Right lobe of liver (tissue), 6 donors: ENCODE measurements around the gene ELMO1. TPM values are rescaled to one million over a fixed set of nuclear protein-coding genes. Genes with fewer than 3 reads are reported as not detected.

Experiments used
- ATAC-seq, 4 donors: fragments of 200-7000 bp; cut with Tn5 transposase; one replicate each; pipeline ENCODE4 v1.9.1; 2020; ENCODE audit warnings: mild to moderate bottlenecking in 4 of 4, moderate library complexity in 4 of 4
- DNase-seq, 3 donors: peaks; one replicate each; pipeline ENCODE4 v3.0.0-alpha.2; 2020
- H3K27ac ChIP-seq, 3 donors: fragments of 200-600 bp; one replicate each; pipeline ENCODE4 v1.8.0; 2022
- H3K27me3 ChIP-seq, 2 donors: fragments of 200-600 bp; one replicate each; pipeline ENCODE4 v1.8.0; 2022
- H3K36me3 ChIP-seq, 4 donors: fragments of 200-600 bp; sonication (generic) in 1 of 4; one replicate each; pipeline versions ENCODE4 v1.5.1 to v1.8.0; 2017 to 2022; ENCODE audit warnings: control low read depth in 1 of 4
- H3K4me1 ChIP-seq, 4 donors: fragments of 200-600 bp; sonication (generic) in 1 of 4; one replicate each; pipeline versions ENCODE4 v1.5.1 to v1.8.0; 2017 to 2022; ENCODE audit warnings: control low read depth in 1 of 4
- H3K4me3 ChIP-seq, 3 donors: fragments of 200-600 bp; one replicate each; pipeline ENCODE4 v1.8.0; 2022
- H3K9me3 ChIP-seq, 4 donors: fragments of 200-600 bp; sonication (generic) in 1 of 4; one replicate each; pipeline versions ENCODE4 v1.5.1 to v1.8.0; 2017 to 2022; ENCODE audit warnings: control low read depth in 1 of 4
- CTCF ChIP-seq, 4 donors: fragments of 200-600 bp in 3 of 4; fragments of 450-650 bp in 1 of 4; IDR thresholded peaks; one replicate each; pipeline versions ENCODE4 v1.5.1 to v1.8.0; 2016 to 2022; ENCODE audit warnings: antibody characterized with exemption in 4 of 4, mild to moderate bottlenecking in 2 of 4
- POLR2A ChIP-seq: fragments of 450-650 bp; IDR thresholded peaks from one replicate; pipeline ENCODE4 v1.6.1; 2017; ENCODE audit warnings: antibody characterized with exemption, mild to moderate bottlenecking
- WGBS: methylation state at CpG from one replicate; pipeline ENCODE4 v1.1.6; 2018; ENCODE audit warnings: low coverage, low lambda C conversion rate; ENCODE audit not compliant: insufficient coverage; ENCODE audit errors: missing lambda C conversion rate; 5-methylcytosine and 5-hydroxymethylcytosine counted together
- intact Hi-C, 2 donors: fragments of 100-400 bp; cut with DNase I; formaldehyde crosslinking; loops; one replicate each; pipeline versions ENCODE4 v1.11.2 to v1.14.1; 2022
- total RNA-seq, 6 experiments: library from RNA; depleted of rRNA in 2 of 6; stranded (reverse); fragments of >200 nt in 2 of 6; fragmentation: NEBNext Ultra II Directional in 3 of 6; extraction: Animal tissue kit (Norgen Biotek cat#: 25700) in 3 of 6; gene quantifications; one replicate each; pipeline versions ENCODE4 v1.1.0 to v1.2.4, GENCODE V29; 2016 to 2023
- donor health status: DM: no; HTN: yes; CAD: no.
- donor health status: DM: no; HTN: no; CAD: no.
- donor health status: DM: no; HTN: no; CAD: no.
- donor health status: DM: no; HTN: yes; CAD: no.
- donor health status: DM: no; HTN: yes; CAD: no.

The ELMO1 gene
- total RNA-seq, 6 experiments from 2014 or later: 18.4 to 55.4 (median 25.1) TPM

- Histone ChIP-seq H3K27ac (no peak overlapping the region), H3K27me3 (no peaks in the 10 kb centered on the region), H3K9me3 (no peaks in the 10 kb centered on the region), H3K4me1 (no peaks in the 10 kb centered on the region), H3K4me3 (no peak overlapping the region), H3K36me3 (no peaks in the 10 kb centered on the region)
- ATAC-seq (no peak), DNase-seq (no peak)
- WGBS: 80% methylated on average over 9 of the region's 9 CpGs
- TF ChIP-seq CTCF (IDR thresholded peaks at IDR 0.05): no peak
- TF ChIP-seq POLR2A: no peak
- intact Hi-C loops: loop anchor here in 1 of 2 donors (10.0 kb wide), 1 partner anchor 175 kb away; no protein-coding TSS in a partner anchor
Measured at GRCh38 chr7:36999626-37000485, 448.8 kb downstream of the ELMO1 start.

DNA sequence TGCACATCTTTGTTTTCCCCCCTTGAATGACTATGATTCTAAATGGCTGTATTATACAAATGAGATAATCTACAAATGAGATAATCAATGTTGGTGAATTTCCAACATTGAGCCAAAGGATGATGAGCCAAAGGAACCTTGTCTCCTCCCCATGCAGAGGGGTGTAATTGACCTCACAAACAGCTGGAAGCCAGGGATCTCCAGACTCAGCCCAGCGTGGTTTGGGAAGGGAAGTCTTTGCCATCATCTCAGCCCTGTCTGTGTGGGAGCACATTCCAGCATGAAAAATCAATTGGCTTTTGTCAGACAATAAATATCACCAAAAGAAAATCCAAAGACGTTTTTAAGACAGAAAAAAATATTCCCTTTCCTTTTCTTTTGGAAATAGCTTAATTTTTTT lies 452.9 kb downstream of the ELMO1 start:
- DNase-seq (no peak), ATAC-seq (no peak)
- intact Hi-C loops: loop anchor here in 1 of 2 donors (10.0 kb wide), 1 partner anchor 179 kb away; no protein-coding TSS in a partner anchor
- no peak for TF ChIP-seq CTCF (IDR thresholded peaks at IDR 0.05)
- no peak for TF ChIP-seq POLR2A
- H3K4me1 ChIP-seq: no peaks in the 10 kb centered on the region
- no peaks in the 10 kb centered on the region for H3K36me3 ChIP-seq
- no peak overlapping the region for H3K4me3 ChIP-seq
- no peaks in the 10 kb centered on the region for H3K27me3 ChIP-seq
- no peaks in the 10 kb centered on the region for H3K9me3 ChIP-seq
- H3K27ac ChIP-seq: no peak overlapping the region
- WGBS: 71% methylated on average over 2 of the region's 2 CpGs

- intact Hi-C loops: loop anchor here in 1 of 2 donors (10.0 kb wide), 1 partner anchor 180 kb away; no protein-coding TSS in a partner anchor
- Histone ChIP-seq H3K36me3 (no peaks in the 10 kb centered on the region), H3K9me3 (no peaks in the 10 kb centered on the region), H3K4me3 (no peak overlapping the region), H3K4me1 (no peaks in the 10 kb centered on the region), H3K27ac (no peak overlapping the region), H3K27me3 (no peaks in the 10 kb centered on the region)
- TF ChIP-seq CTCF (IDR thresholded peaks at IDR 0.05): no peak
- TF ChIP-seq POLR2A: no peak
- 78% methylated on average over 1 of the region's 1 CpG for WGBS
- DNase-seq (no peak), ATAC-seq (no peak)
Measured at GRCh38 chr7:36994456-36995112, 454.1 kb downstream of the ELMO1 start.

- TF ChIP-seq CTCF (IDR thresholded peaks at IDR 0.05) (peak; percentile 74 to 84 (median 79)), POLR2A (no peak)
- peak overlapping the region in 1 of 3 donors; percentile 27 for H3K27ac ChIP-seq
- peak overlapping the region in 1 of 3 donors; percentile 1 for H3K4me3 ChIP-seq
- H3K4me1 ChIP-seq: peaks cover 0 to 29% (median 3%) of the 10 kb centered on the region in 4 donors
- 26% methylated on average over 13 of the region's 14 CpGs for whole genome bisulfite sequencing
- ATAC-seq (peak; percentile 84 to 91 (median 88)), DNase-seq (peak; percentile 57 to 71 (median 66))
- intact Hi-C loops: no loop called here
- no peaks in the 10 kb centered on the region for H3K27me3 ChIP-seq
- no peaks in the 10 kb centered on the region for H3K9me3 ChIP-seq
- no peaks in the 10 kb centered on the region for H3K36me3 ChIP-seq
Measured at GRCh38 chr7:36986948-36987724, 461.5 kb downstream of the ELMO1 start.
